Nephron (organoid): ENCODE results near the gene MCF2L2.

Source experiments
- H3K27ac Mint-ChIP-seq, 3 experiments: 2 replicates each; pipeline ENCODE4 v1.8.0; 2020; ENCODE audit warnings: mixed read lengths in 3 of 3, mild to moderate bottlenecking in 2 of 3, moderate library complexity in 1 of 3
- H3K27me3 Mint-ChIP-seq: 2 replicates; pipeline ENCODE4 v1.8.0; 2021; ENCODE audit warnings: low read depth, mild to moderate bottlenecking, moderate library complexity, mixed read lengths
- H3K36me3 Mint-ChIP-seq: 2 replicates; pipeline ENCODE4 v1.8.0; 2020; ENCODE audit warnings: low read depth, mixed read lengths
- H3K4me1 Mint-ChIP-seq: 2 replicates; pipeline ENCODE4 v1.8.0; 2020; ENCODE audit warnings: mixed read lengths
- H3K4me3 Mint-ChIP-seq, 3 experiments: 2 replicates each; pipeline ENCODE4 v1.8.0; 2020; ENCODE audit warnings: mild to moderate bottlenecking in 3 of 3, mixed read lengths in 3 of 3, moderate library complexity in 2 of 3
- H3K9me3 Mint-ChIP-seq: 2 replicates; pipeline ENCODE4 v1.8.0; 2020; ENCODE audit warnings: mixed read lengths
- TF ChIP-seq, protein P1 (sequence below), 3 experiments: fragments of 200-600 bp; sonication (generic); IDR thresholded peaks; one replicate each; pipeline ENCODE4 v1.5.0; 2021; ENCODE audit warnings: antibody characterized with exemption in 3 of 3; ENCODE audit not compliant: unreplicated experiment in 3 of 3

Gene MCF2L2

DNA sequence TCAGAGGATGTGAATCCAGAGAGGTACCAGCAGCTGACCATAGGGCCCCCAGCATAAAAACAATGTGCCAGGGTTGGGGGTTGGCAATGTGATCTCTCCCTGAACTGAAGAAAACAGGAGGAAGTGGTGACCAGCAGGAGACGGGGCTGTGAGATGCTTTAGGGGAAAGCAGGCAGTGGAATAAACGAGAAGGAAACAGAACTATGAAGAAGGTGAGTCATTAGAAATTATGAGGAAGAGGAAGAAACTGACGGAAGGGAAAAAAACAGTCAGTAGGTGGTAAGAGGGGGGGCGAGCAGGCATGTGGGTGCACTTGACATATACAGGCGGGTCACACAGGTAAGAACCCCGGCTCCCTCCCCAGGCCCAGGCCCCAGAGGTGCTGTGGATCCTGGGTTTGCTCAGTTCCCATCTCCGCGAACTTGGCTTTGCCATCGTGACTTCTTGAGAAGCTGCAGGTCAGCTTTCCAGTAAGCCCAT is 217.5 kb downstream of the MCF2L2 start:
- no peak overlapping the region for H3K27ac Mint-ChIP-seq
- no peaks in the 10 kb centered on the region for H3K9me3 Mint-ChIP-seq

DNA sequence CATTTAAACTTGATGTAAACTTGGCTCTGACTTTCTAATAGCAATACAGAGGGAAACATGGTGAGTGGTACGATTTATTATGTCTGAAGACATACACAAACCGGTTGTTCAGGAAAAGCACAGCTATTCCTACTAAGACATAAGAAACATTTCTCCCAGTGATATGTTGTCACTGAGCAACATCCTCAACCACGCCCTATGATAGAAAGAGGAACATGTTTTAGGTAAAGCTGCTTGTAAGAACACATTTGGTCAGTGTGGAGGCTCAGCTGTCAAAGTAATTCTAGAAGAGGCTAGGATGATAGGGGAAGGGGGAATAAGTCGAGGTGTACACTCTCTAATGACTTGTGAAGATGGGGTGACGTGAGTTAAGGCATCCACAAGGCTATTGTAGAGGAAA is 218.1 kb downstream of the MCF2L2 start:
- H3K36me3 Mint-ChIP-seq = no peaks in the 10 kb centered on the region
- no peak overlapping the region for H3K4me3 Mint-ChIP-seq
- no peaks in the 10 kb centered on the region for H3K9me3 Mint-ChIP-seq
- TF ChIP-seq, protein P1, sequence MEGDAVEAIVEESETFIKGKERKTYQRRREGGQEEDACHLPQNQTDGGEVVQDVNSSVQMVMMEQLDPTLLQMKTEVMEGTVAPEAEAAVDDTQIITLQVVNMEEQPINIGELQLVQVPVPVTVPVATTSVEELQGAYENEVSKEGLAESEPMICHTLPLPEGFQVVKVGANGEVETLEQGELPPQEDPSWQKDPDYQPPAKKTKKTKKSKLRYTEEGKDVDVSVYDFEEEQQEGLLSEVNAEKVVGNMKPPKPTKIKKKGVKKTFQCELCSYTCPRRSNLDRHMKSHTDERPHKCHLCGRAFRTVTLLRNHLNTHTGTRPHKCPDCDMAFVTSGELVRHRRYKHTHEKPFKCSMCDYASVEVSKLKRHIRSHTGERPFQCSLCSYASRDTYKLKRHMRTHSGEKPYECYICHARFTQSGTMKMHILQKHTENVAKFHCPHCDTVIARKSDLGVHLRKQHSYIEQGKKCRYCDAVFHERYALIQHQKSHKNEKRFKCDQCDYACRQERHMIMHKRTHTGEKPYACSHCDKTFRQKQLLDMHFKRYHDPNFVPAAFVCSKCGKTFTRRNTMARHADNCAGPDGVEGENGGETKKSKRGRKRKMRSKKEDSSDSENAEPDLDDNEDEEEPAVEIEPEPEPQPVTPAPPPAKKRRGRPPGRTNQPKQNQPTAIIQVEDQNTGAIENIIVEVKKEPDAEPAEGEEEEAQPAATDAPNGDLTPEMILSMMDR (IDR thresholded peaks at IDR 0.05; ENCODE audit: unreplicated experiment in 3 of 3) = no peak
- no peak overlapping the region for H3K27ac Mint-ChIP-seq
- H3K27me3 Mint-ChIP-seq = no peaks in the 10 kb centered on the region
- peaks cover 10% of the 10 kb centered on the region for H3K4me1 Mint-ChIP-seq

More for the DNA sequence above, 217.5 kb downstream of the MCF2L2 start:
- TF ChIP-seq, protein P1 (IDR thresholded peaks at IDR 0.05; ENCODE audit: unreplicated experiment in 3 of 3) = no peak
- Mint-ChIP-seq H3K36me3 (no peaks in the 10 kb centered on the region), H3K4me1 (peaks cover 16% of the 10 kb centered on the region), H3K4me3 (no peak overlapping the region), H3K27me3 (no peaks in the 10 kb centered on the region)

DNA sequence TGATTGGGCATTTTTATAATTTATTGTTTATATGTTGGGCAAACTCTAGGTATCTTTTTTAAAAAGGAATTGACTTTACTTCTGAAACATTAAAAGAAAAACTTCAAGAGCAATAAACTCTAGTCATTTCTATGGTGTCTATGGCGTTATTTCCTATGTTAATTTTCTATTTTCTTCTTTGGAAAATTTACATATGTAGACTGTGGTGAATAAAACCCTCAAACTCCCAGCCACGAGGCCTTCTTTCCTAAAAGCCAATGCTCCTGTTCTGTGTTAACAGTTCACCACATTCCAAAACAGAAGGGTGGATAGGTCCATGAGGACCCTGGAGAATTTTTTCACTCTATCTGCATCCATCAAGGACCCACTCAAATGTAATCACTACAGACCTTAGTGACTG is 219.6 kb downstream of the MCF2L2 start:
- H3K27me3 Mint-ChIP-seq = no peaks in the 10 kb centered on the region
- peaks cover under 1% of the 10 kb centered on the region for H3K4me1 Mint-ChIP-seq
- TF ChIP-seq, protein P1 (IDR thresholded peaks at IDR 0.05; ENCODE audit: unreplicated experiment in 3 of 3) = no peak
- H3K4me3 Mint-ChIP-seq = no peak overlapping the region
- no peaks in the 10 kb centered on the region for H3K36me3 Mint-ChIP-seq
- H3K27ac Mint-ChIP-seq = no peak overlapping the region
- peaks cover 5% of the 10 kb centered on the region for H3K9me3 Mint-ChIP-seq

DNA sequence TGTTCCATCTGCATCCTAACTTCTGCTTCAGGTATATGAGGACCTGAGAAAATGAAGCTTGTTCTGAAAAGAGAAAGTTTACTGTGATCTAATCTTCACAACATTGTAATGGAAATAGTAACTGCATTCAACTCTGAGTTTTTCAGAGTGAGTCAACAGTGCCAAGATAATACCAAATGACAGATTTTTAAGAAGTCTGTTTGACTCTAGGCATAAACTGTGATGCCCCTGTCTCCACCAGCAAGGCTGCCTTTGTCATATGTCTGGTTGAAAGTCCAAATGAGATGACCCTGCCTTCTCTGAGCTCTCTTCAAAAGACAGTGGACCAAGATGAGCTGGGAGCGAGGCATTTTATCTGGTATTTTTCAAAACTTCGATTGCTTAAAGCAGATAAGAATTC is 220.2 kb downstream of the MCF2L2 start:
- TF ChIP-seq, protein P1 (IDR thresholded peaks at IDR 0.05; ENCODE audit: unreplicated experiment in 3 of 3) = no peak
- Mint-ChIP-seq H3K4me1 (no peaks in the 10 kb centered on the region), H3K9me3 (peaks cover 10% of the 10 kb centered on the region), H3K4me3 (no peak overlapping the region), H3K27me3 (no peaks in the 10 kb centered on the region), H3K36me3 (no peaks in the 10 kb centered on the region), H3K27ac (no peak overlapping the region)

DNA sequence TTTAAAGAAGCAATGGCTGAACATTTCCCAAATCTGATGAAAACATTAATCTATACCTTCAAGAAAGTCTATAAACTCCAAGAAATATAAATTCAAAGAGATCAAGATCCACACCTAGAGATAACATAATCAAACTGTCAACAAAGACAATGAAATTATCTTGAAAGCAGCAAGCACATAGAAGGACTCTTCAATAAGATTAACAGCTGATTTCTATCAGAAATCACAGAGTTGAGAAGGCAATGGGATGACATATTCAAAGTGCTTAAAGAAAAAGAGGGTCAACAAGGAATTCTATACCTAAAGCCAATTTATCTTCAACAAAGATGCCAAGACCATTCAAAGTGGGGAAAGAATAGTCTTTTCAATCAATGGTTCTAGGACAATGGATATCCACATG is 224.7 kb downstream of the MCF2L2 start:
- peaks cover 18% of the 10 kb centered on the region for H3K9me3 Mint-ChIP-seq
- H3K4me3 Mint-ChIP-seq = no peak overlapping the region
- H3K27me3 Mint-ChIP-seq = no peaks in the 10 kb centered on the region
- H3K4me1 Mint-ChIP-seq = no peaks in the 10 kb centered on the region
- H3K36me3 Mint-ChIP-seq = no peaks in the 10 kb centered on the region
- TF ChIP-seq, protein P1 (IDR thresholded peaks at IDR 0.05; ENCODE audit: unreplicated experiment in 3 of 3) = no peak
- no peak overlapping the region for H3K27ac Mint-ChIP-seq

DNA sequence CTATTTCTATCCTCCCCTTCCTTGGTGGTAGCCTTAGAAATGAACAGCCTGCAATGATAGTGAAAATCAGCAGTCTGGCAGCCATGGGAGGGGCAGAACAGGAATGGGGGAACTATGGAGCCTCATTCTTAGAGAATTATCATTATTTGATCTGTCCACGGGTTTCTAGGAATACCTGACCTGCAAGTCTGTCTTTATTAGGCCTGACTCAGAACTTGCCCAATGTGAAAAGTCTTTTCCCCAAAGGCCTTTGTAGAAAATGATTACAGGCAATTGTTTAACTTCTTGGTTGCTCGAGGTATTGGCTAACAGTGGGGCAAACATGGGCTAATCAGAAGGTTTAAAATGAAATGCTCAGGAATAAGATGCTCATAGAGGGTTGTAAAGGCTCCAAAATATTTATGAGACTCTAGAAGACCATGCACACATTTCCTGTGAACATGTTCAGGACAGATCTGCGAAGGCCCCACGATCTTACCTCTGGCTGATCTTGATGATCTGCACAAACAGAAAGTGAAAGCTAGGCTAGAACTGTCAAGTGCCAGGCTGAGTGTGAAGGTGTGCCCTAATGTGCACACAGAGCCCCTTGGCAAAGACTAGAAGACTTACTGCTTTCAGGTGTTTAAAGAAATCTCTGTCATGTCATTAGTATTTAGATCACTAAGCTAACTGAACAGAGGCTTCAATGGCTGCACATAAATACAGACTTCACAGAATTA is 226.3 kb downstream of the MCF2L2 start:
- Mint-ChIP-seq H3K27me3 (no peaks in the 10 kb centered on the region), H3K27ac (no peak overlapping the region), H3K4me1 (no peaks in the 10 kb centered on the region), H3K36me3 (no peaks in the 10 kb centered on the region), H3K9me3 (peaks cover 22% of the 10 kb centered on the region), H3K4me3 (no peak overlapping the region)
- TF ChIP-seq, protein P1 (IDR thresholded peaks at IDR 0.05; ENCODE audit: unreplicated experiment in 3 of 3) = no peak
